GM19025 (cell line): ENCODE results near the gene GLCE.
"Not testable (repeated sequence)": the region's sequence is repeated elsewhere in the genome, so short reads cannot be mapped to it uniquely, and the experiment has no call there.

Experiments
- ATAC-seq: cut with Tn5 transposase; IDR thresholded peaks from one replicate; pipeline ENCODE4 v1.9.1; 2021; ENCODE audit warnings: mild to moderate bottlenecking, low read depth, moderate library complexity; ENCODE audit not compliant: unreplicated experiment

Gene GLCE

DNA sequence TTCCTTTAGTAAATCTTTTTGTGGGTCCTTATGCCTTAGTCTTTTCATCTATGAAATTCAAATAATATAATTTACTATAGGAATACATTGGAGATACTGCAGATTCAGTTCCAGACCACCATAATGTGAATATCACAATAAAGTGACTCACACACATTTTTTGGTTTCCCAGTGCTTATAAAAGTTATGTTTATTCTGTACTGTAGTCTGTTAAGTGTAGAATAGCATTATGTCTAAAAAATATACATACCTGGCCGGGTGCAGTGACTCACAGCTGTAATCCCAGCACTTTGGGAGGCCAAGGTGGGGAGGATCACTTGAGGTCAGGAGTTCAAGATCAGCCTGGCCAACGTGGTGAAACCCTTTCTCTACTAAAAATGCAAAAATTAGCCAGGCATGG is 84.4 kb downstream of the GLCE start:
- no peak for ATAC-seq

DNA sequence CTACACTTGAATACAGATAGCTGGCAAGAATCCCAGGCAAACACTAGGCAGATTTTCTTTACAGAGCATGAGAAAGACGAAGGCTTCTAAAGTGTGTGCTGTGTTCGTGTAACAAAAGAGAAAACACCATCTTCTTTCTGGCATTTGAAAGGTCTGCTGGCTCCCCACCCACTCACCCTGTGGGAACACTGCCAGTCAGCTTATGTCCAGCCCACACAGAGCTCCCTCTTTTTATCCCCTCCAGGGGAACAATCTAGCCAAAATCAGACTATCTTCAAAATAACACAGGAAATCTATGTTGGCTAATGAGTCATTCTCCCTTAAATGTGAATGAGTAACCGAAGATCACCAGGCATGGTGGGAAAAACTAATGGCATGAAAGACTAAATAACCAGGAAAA is 92.7 kb downstream of the GLCE start:
- ATAC-seq: no peak

DNA sequence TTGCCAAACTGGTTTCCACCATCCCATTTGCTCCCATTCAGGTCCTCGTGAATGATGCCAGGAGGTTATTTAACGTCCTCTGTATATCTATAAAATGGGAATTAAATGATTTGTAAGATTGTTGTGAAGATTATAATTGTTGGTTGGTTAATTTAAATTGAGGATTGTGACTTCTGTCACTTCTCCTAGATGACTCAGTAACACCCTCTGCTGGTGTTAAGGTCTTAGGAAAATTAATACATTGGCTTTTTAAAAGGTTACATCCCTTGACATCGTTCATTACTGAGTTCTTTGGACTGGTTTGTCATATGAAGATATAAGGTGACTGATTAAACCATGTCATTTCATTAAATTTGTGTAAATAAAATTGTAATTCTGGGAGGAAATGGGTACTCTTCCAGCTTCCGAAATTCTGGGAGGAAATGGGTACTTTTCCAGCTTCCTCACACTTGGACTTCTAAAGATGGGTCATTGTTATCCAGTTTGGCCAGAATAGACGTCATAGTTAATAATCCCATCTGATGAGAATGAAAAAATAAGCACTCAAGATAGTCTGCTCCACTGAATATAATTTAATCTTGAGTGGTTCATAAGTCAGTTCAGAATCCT is 105.0 kb downstream of the GLCE start:
- ATAC-seq: no peak

DNA sequence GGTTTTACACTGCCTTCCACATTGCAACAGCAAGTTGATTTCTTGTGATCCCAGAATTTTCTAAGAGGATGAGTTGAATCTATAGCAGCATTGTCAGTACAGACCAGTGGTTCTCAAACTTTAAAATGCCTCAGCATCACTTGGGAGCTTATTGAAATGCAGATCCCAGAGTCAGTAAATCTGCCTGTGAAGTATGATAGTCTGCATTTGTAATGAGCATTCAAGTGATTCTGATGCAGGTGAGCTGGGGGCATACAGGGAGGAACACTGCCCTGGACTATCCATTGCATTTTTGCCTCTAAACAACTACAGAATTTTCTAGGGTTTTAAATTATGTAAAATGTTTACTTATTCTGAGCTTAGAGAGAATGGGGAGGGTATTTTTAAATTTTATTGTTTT is 110.8 kb downstream of the GLCE start:
- ATAC-seq: no peak

DNA sequence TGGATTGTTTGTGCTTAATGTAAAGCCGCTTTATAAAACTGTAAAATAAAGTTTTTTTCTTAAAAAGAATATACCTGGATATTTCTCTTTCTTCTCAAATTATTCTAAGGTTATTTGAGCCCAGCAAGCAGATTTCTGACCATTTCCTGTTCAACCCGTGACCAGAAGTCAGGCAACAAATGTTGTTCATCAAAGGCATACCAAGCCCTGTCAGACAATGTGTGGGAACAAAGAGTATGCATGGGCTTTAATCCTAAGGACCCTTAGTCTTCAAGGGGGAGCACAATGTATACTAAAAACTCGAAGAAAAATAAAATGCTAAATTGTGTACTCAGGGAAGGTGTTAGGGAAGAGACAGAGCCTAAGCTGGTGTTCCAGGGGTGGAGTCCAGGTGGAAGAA is 111.7 kb downstream of the GLCE start:
- no peak for ATAC-seq

DNA sequence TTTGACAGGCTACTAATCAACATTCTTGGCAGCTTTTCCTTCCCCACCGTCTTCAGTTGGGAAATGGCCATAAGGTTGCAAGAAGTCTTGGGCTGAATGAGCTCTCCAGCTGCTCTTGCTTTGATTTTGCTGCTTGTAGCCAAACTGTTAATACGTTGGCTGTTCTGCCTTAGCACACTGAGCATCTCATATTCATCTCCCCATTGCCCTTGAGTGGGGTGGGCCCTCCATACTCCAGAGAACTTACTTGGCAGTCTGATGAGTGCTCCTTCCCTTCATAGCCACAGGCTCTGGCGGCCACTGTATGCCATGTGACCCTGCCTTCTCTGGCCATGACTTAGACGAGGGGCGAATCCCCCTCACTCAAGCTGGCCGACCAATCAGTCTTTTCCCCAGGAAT is 112.5 kb downstream of the GLCE start:
- ATAC-seq: no peak

DNA sequence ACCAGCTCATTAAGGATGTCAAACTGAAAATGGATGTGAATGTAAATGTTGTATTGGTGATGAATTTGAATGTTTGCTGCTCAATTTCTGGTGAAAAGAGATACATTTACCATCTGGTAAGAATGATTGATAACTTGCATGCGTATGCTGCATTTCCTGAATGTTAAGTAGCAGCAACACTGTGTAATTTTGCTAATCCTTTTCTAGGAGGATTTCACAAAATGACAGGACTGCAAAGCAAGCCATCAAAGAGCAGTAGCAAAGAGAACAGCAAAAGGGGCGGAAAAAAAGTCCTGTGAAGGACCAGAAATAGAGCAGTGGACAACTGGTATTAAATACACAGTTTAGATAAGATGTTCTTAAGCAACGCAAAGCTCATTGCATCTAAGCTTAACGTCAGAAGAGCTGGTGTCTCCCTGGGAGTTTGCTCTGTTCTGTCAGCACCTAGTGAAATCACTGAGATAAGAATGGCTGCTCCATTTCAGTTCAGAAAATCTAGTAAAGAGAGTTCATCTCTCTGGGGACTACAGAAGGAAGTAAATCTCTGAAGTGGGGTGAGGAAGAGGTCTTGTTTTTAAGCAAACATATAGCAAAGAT is 114.7 kb downstream of the GLCE start:
- no peak for ATAC-seq

DNA sequence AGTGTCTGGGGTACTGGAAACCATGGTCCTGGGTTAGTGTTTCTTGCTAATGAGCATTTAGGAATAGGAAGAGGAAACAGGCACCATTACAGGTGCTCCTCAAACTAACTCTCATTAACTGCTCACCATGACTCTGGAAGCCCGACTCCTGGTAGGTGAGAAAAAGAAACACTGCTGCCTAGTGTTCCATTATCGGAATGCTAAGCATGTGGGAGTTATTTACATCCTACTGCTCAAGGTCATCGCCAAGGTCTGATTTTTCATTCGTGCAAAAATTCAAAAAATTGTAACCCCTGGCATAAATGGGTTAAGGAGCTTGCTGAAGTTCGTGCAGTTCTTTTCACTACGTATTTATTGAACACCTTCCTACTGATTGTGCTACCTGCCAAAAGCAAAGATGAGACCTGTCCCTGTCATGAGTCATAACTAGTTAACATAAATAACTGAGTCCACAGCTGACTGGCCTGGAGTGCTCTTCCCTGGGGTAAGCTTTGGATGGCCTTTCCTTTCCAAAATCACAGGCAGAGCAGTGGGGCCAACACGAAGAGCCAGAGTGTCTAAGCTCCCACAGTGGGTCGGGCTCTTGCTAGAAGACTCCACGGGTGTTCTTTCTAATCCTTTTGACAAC is 115.6 kb downstream of the GLCE start:
- ATAC-seq: no peak

DNA sequence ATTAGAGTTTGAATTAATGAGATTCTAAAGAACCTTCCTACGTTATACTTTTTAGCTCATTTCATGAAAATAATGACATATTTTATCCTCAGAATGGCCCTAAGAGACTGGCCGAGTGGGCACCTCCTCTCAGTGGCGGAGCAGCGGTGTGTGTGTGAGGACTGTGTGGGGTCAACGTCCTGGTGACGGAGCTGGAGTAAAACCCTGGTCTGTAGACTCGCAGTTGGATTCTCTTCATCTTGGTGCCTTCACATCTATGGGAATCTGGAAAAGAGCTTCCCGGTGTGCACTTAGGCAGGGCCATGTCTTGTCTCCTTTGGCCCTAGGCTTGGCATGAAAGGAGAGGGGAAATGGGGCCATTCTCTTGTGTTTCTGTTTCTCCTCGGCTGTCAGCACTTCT is 116.9 kb downstream of the GLCE start:
- ATAC-seq: no peak

DNA sequence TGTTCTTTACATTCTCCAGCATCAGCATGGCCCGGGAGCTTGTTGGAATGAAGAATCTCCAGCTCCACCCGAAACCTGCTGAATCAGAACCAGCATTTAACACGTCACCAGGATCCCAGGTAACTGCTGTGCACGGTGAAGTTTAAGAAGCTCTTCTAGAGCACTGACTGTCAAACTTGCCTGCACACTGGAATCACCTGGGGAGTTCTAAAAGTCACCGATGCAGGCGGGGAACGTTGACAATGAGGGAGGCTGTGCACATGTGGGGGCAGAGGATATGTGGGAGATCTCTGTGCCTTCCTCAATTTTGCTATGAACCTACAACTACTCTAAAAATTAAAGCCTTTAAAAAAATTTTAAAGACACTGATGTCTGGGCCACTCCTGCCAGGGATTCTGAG is 119.2 kb downstream of the GLCE start:
- no peak for ATAC-seq

DNA sequence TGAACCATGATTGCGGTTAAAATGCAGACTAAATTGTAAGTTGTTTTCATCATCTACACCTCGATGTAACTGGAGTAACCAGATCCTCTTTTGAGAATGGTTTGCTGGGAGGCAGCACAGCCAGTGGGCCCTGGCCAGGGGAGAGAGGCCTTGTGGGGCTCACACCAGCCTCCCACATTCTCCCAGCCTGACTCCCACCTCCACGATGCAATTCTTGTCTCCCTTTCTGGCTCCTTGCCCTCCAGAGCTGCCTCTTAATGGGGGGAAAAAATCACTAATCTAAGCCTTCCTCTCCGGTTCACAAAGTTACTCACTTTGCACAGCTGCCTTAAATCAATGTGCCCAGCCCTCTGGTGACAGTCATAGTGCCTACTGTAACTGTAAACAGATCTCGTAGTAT is 120.3 kb downstream of the GLCE start:
- ATAC-seq: no peak

DNA sequence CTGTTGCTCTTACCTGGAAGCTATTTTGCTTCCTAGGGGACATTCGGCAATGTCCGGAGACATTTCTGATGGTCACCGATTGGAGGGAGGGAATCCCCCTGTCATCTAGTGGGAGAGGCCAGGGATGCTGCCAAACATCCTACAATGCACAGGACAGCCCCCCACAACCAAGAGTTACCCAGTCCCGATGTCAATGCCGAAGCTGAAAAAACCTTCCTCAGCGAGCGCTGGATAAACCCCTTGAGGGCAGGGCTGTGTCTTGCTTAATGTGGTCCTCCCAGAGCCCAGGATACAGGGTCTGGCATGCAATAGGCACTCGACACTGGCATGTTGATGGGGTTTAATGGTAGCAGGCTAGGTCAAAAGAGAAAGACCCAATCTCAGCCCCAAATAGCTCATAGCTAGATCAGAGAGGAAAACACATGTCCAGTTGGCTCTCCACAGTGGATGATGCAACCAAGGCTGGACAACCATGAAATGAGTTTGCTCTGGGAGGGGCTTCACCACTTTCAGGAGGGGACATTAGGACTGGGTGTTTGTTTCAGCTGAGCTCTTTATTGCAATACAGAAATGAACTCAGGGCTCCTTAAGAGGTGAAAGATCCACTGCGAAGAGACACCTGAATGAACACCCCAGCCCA is 121.8 kb downstream of the GLCE start:
- no peak for ATAC-seq

DNA sequence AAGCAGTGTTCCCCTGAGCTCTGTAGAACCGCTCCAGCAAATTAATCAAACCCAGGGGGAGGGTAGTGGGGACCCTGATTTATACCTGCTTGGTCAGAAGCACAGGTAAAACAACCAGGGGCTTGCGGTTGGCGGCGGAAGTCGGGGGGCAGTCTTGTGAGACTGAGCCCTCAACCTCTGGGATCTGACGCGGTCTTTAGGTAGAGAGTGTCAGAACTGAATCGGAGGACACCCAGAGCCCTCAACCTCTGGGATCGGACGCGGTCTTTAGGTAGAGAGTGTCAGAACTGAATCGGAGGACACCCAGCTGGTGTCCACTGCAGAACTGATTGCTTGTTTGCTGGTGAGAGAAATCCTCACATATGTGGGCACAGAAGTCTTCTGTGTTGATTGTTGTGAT is 125.4 kb downstream of the GLCE start:
- no peak for ATAC-seq

DNA sequence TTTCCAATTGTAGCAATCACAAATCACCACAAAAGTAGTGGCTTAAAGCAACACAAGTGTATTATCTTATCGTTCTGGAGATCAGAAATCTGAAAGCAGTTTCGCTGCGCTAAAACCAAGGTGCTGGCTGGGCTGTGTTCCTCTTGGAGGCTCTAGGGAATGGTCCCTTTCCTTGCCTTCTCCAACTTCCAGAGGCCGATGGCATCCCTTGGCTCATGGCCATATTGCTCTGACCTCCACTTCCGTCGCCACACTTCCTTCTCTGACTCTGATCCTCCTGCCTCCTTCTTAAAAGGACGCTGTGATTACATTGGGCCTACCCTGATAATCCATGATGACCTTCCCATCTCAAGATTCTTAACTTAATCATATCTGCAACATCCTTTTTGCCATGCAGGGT is 127.6 kb downstream of the GLCE start:
- ATAC-seq: no peak

DNA sequence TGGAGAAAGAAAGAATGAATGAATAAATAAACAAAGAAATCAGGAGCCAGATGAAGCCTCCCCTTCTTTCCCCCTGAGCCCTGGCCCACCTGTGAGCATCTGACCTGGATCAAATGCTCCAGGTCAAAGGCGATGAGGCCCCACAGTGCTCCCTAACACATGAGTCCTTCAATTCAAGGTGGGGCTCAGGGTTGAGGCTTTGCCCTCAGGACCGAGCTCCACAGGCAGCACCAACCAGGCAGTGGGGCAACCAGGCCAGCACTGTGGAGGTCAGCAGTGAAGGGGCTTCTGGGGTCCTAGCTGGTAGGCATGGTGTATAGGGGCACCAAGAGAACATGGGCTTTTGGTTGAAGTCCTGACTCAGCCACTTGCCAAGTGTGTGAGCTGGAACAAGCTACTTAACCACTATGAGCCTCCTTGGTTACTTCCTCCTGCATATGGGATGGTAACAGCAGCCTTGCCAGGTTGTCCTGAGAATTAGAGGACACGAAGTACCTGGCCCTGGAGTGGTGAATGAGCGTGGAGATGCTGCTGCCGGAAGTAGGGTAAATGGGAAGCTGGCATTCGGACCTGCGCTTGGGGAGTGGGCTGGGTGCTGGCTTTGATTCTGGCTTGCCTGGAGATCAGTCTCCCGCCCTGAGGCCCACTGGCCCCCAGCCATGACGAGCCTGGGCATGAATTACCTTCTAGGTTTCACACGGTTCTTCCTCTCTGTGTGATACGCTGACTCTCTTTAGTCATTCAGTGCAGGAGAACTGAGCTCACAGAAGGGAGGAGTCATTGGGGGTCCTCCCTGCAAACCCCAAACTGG is 128.3 kb downstream of the GLCE start:
- ATAC-seq: no peak

DNA sequence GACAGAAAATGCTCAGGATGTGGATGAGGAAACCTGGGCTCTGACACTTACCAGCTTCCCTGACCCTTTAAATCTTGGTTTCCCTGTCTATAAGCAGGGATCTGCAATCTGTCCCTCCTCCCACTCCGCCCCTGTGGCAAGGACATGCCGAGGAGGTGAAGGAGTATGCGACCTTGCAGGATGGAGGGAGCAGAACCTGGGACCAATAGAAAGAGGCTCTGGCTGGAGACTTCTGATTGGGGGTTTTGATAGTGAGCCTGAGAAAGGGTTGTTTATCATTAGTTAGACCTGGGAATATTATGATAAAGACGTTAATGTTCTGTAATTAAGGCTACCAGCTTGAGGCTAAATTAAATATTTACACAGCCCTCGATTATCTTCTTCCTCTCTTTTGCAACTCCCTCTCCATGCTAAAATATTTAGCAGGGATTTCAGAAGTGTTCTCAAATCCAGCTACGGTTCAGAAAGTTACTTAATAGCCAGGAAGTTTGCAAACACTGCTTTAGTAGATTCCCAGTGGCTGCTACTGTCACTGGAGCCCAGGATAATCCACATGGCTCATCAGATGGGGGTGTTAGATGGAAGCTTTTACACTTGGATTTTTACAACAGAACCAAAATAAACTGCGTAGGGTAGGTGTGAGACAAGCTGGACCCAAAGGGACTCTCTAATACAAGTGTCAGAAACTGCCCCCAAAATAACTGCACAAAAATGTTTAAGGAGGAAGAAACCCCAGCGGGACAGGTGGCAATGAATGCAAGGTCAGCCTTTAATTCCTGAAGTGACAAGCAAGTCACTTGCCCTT is 129.1 kb downstream of the GLCE start:
- ATAC-seq: no peak

DNA sequence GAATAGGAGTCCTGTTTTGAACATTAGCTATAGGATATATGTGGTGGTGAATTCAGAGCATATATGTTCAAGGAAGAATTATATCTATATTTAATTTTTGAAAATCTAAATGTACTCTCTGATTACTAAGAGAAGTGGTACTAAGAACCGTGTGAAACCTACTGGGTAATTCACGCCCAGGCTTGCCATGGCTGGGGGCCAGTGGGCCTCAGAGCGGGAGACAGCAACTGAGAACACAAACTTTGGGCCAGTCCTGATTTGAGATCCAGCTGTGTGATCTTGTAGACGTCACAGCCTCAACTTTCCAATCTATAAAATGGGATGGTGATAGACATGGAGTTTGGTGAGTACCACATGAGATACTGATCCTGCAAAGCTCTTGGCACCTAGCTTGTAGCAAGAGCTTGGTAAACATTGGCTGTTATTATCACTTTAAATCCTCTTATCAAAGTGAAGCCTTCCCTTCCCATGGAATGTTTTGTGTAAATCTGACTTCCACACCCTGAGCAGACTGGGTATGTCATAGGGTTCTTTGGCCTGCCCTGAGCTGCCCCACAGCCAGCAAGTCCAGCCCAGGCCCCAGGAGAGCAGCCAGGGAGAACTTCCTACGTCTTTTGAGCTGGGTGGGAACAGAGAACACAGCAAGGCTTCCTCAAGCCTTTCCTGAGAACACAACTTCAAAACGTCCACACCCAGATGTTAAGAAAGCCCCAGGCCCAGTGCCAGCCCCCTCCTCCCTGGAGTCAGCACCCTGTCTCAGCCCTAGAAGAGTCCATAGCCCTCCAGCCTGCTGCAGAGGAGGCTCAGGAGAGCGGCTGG is 130.1 kb downstream of the GLCE start:
- no peak for ATAC-seq

DNA sequence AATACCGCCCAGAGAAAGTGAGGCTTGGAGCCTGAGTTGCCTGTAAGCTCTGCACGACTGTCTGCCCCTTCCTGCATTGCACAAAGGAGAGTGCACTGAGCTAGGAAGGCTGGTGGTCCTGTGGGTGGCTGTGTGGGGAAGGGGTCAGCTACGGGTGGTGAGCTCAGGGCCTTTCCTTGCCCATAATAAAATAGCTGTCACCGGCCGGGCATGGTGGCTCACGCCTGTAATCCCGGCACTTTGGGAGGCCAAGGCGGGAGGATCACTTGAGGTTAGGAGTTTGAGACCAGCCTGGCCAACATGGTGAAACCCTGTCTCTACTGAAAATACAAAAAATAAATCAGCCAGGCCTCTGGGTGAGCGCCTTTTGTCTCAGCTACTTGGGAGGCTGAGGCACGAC is 131.2 kb downstream of the GLCE start:
- not testable (repeated sequence) for ATAC-seq

DNA sequence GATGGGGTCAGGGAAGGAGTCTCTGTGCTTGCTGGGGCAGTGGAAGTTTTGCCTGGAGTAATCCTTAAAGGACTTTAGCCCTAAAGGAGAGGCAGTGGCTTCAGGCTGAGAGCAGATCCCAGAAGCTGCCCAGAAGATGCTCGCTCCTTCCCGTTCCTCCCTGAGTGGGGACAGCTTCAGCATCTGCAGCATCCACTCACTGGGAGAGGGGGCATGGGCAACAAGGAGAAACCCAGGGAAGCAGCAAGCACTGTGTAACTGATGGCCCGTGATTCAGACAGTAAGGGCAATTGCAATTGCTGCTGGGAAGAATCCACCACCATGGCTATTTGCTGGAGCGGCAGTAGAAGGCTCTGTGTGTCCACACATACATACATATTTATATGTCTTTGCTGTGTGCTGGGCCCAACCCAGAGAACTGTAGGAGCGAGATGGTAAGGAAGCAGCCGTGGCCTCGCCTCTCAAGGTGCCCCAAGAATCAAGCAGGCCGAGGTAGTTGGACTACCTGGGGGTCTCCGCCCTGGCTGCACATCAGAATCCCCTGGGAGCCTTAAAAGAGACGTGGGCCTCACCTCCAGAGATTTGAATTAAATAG is 132.5 kb downstream of the GLCE start:
- no peak for ATAC-seq
